ENCODE data around the gene NCAPD2.

The NCAPD2 gene

GRCh38 chr12:6500466-6500865 is 6.6 kb downstream of the NCAPD2 start:
- DNase-seq, result no peak

GRCh38 chr12:6507102-6507998 is 13.4 kb downstream of the NCAPD2 start:
- no peak for DNase-seq

GRCh38 chr12:6508087-6508486 is 14.2 kb downstream of the NCAPD2 start:
- DNase-seq, result no peak

GRCh38 chr12:6520186-6520585 is 26.3 kb downstream of the NCAPD2 start:
- no peak for DNase-seq

- DNase-seq, result no peak
Measured at GRCh38 chr12:6522193-6522592, 28.3 kb downstream of the NCAPD2 start.

- DNase-seq, result no peak
Measured at GRCh38 chr12:6523708-6524107, 29.8 kb downstream of the NCAPD2 start.

GRCh38 chr12:6524648-6525047 is 30.7 kb downstream of the NCAPD2 start:
- DNase-seq, result no peak

- no peak for DNase-seq
Measured at GRCh38 chr12:6526201-6526600, 32.3 kb downstream of the NCAPD2 start.

- DNase-seq, result no peak
Measured at GRCh38 chr12:6526766-6527525, 33.0 kb downstream of the NCAPD2 start.

GRCh38 chr12:6527711-6528110 is 33.8 kb downstream of the NCAPD2 start:
- DNase-seq, result no peak

GRCh38 chr12:6528539-6529235 is 34.8 kb downstream of the NCAPD2 start:
- no peak for DNase-seq

- no peak for DNase-seq
Measured at GRCh38 chr12:6529291-6529737, 35.4 kb downstream of the NCAPD2 start.

- DNase-seq, result no peak
Measured at GRCh38 chr12:6530576-6531260, 36.8 kb downstream of the NCAPD2 start.

- no peak for DNase-seq
Measured at GRCh38 chr12:6532051-6532926, 38.4 kb downstream of the NCAPD2 start.

- peak; percentile 33 for DNase-seq
Measured at GRCh38 chr12:6532927-6533652, 39.2 kb downstream of the NCAPD2 start.

- no peak for DNase-seq
Measured at GRCh38 chr12:6533653-6533922, 39.7 kb downstream of the NCAPD2 start.

GRCh38 chr12:6533923-6534694 is 40.2 kb downstream of the NCAPD2 start, which contains the start of gene GAPDH:
Gene GAPDH (plus strand): TSS chr12:6534517. CDS start chr12:6534833, 316 bp downstream.
- DNase-seq, result peak; percentile 87

GRCh38 chr12:6534695-6534944 is 40.7 kb downstream of the NCAPD2 start:
- DNase-seq, result no peak

- DNase-seq, result peak; percentile 48
Measured at GRCh38 chr12:6534945-6535696, 41.2 kb downstream of the NCAPD2 start.

- no peak for DNase-seq
Measured at GRCh38 chr12:6535697-6535946, 41.7 kb downstream of the NCAPD2 start.
